HepG2 (cell line): ENCODE data around the gene SNX9. TPM values are rescaled to one million over a fixed set of nuclear protein-coding genes. Genes with fewer than 3 reads are reported as not detected.

Experiments used
- ARID5B ChIP-seq: IDR thresholded peaks from 2 replicates; pipeline ENCODE4 v1.4.0; 2020; ENCODE audit warnings: mild to moderate bottlenecking, missing genetic modification reagents
- ATF3 ChIP-seq: sonication (generic); formaldehyde crosslinking; IDR thresholded peaks from 2 replicates; pipeline ENCODE4 v1.4.0; 2020; ENCODE audit warnings: missing genetic modification reagents
- GFI1 ChIP-seq: sonication (generic); formaldehyde crosslinking; IDR thresholded peaks from 2 replicates; pipeline ENCODE4 v1.5.0; 2020; ENCODE audit warnings: missing genetic modification reagents, mild to moderate bottlenecking, borderline replicate concordance
- MXD4 ChIP-seq: IDR thresholded peaks from 2 replicates; pipeline ENCODE4 v1.6.1; 2016; ENCODE audit warnings: mild to moderate bottlenecking, missing biosample characterization, missing genetic modification reagents
- SAP130 ChIP-seq: IDR thresholded peaks from 2 replicates; pipeline ENCODE4 v1.6.1; 2016; ENCODE audit warnings: low read depth
- SCMH1 ChIP-seq: sonication (generic); formaldehyde crosslinking; IDR thresholded peaks from 2 replicates; pipeline ENCODE4 v1.9.0; 2021; ENCODE audit warnings: missing genetic modification reagents, mild to moderate bottlenecking, borderline replicate concordance
- TBL1XR1 ChIP-seq: fragments of 150-350 bp; IDR thresholded peaks from 2 replicates; pipeline ENCODE4 v1.6.1; 2014; ENCODE audit warnings: borderline replicate concordance, low read length; ENCODE audit not compliant: partially characterized antibody
- U2AF1 ChIP-seq: fragments of 200-400 bp; formaldehyde crosslinking; optimal IDR thresholded peaks from 2 replicates; pipeline ENCODE3; 2017; ENCODE audit warnings: mild to moderate bottlenecking, low read depth, low read length
- ZBTB1 ChIP-seq: sonication (generic); formaldehyde crosslinking; IDR thresholded peaks from 2 replicates; pipeline ENCODE4 v1.4.0; 2020; ENCODE audit warnings: missing genetic modification reagents, borderline replicate concordance
- ZBTB25 ChIP-seq: IDR thresholded peaks from 2 replicates; pipeline ENCODE4 v1.6.1; 2018; ENCODE audit warnings: missing genetic modification reagents
- ZFP91 ChIP-seq: sonication (generic); formaldehyde crosslinking; IDR thresholded peaks from 2 replicates; pipeline ENCODE4 v1.9.0; 2022; ENCODE audit warnings: missing genetic modification reagents, mild to moderate bottlenecking, borderline replicate concordance
- ZNF232 ChIP-seq: sonication (generic); formaldehyde crosslinking; IDR thresholded peaks from 2 replicates; pipeline ENCODE4 v1.4.0; 2020; ENCODE audit warnings: missing genetic modification reagents, borderline replicate concordance
- ZNF503 ChIP-seq: sonication (generic); formaldehyde crosslinking; IDR thresholded peaks from 2 replicates; pipeline ENCODE4 v1.4.0; 2020; ENCODE audit warnings: missing genetic modification reagents
- ZNF597 ChIP-seq: sonication (generic); formaldehyde crosslinking; IDR thresholded peaks from 2 replicates; pipeline ENCODE4 v1.5.0; 2020; ENCODE audit warnings: missing genetic modification reagents
- ZNF629 ChIP-seq: sonication (generic); formaldehyde crosslinking; conservative IDR thresholded peaks from 2 replicates; pipeline ENCODE4 v1.5.0; 2020; ENCODE audit warnings: missing genetic modification reagents
- ZNF674 ChIP-seq: sonication (generic); formaldehyde crosslinking; IDR thresholded peaks from 2 replicates; pipeline ENCODE4 v1.5.0; 2020; ENCODE audit warnings: low read depth, mild to moderate bottlenecking, missing genetic modification reagents
- ZNF782 ChIP-seq: sonication (generic); formaldehyde crosslinking; IDR thresholded peaks from 2 replicates; pipeline ENCODE4 v1.4.0; 2020; ENCODE audit warnings: missing genetic modification reagents, mild to moderate bottlenecking, borderline replicate concordance
- ZNF788 ChIP-seq: sonication (generic); formaldehyde crosslinking; IDR thresholded peaks from 2 replicates; pipeline ENCODE4 v1.5.0; 2020; ENCODE audit warnings: mild to moderate bottlenecking, missing genetic modification reagents, borderline replicate concordance
- polyA plus RNA-seq, 8 experiments: library from polyadenylated mRNA; depleted of rRNA in 3 of 8; stranded (reverse) in 7 of 8; unstranded in 1 of 8; fragments of >200 nt; fragmentation: Illumina TruSeq in 4 of 8; extraction: Trizol in 4 of 8; gene quantifications; 2 replicates each; pipeline versions ENCODE4 v1.2.1 to v1.2.3, GENCODE V29; 2011 to 2016; ENCODE audit warnings: low read depth in 4 of 8, missing spikeins in 1 of 8, mixed read lengths in 1 of 8; ENCODE audit not compliant: insufficient read depth in 1 of 8
- total RNA-seq, 5 experiments: library from RNA; depleted of rRNA; stranded (reverse); fragments of >200 nt; fragmentation: Illumina TruSeq; extraction: Trizol; gene quantifications; 2 replicates each; pipeline ENCODE4 v1.2.3, GENCODE V29; 2016; ENCODE audit warnings: low read depth in 1 of 5

Gene SNX9
- total and polyA plus RNA-seq, 2 of the 13 experiments (the other 11 are each of a cell fraction or from before 2014, with no cell fraction given) = 21.9 to 36.0 TPM

GRCh38 chr6:157985378-157986155, 162.5 kb downstream of the SNX9 start (continued):
- TF ChIP-seq SCMH1 (no peak), SAP130 (CRISPR knock-in tag) (peak; percentile 98), U2AF1 (peak; percentile 31), TBL1XR1 (peak; percentile 97), ZNF629 (CRISPR knock-in tag) (peak; percentile 75), ATF3 (CRISPR knock-in tag) (peak; percentile 53), ZNF503 (CRISPR knock-in tag) (peak; percentile 96), ARID5B (CRISPR knock-in tag) (peak; percentile 98), ZNF232 (CRISPR knock-in tag) (peak; percentile 85; the same call in 1 of the 2 replicates), ZFP91 (CRISPR knock-in tag) (peak; percentile 40; the same call in 1 of the 2 replicates), ZBTB1 (no peak), ZNF597 (CRISPR knock-in tag) (no peak), GFI1 (CRISPR knock-in tag) (peak; percentile 92), ZNF674 (CRISPR knock-in tag) (no peak), ZBTB25 (CRISPR knock-in tag) (peak; percentile 93; the same call in 1 of the 2 replicates), MXD4 (peak; percentile 92), ZNF782 (0 out of 2 replicates have a peak, but pooled peaks have one; percentile 20), ZNF788 (CRISPR knock-in tag) (0 out of 2 replicates have a peak, but pooled peaks have one; percentile 45)
